HL-60 (cell line): ENCODE measurements around the gene TEKT2.

Experiments used
- GABPA ChIP-seq: IDR thresholded peaks from 2 replicates; pipeline ENCODE4 v1.6.1; 2012; ENCODE audit warnings: low read depth
- POLR2AphosphoS5 ChIP-seq: IDR thresholded peaks from 2 replicates; pipeline ENCODE4 v1.6.1; 2012; ENCODE audit warnings: low read depth
- SPI1 ChIP-seq: IDR thresholded peaks from 2 replicates; pipeline ENCODE4 v1.6.1; 2012; ENCODE audit warnings: low read depth, mild to moderate bottlenecking, borderline replicate concordance
- TF ChIP-seq, protein P1 (sequence below): IDR thresholded peaks from one replicate; pipeline ENCODE4 v1.5.1; 2011; ENCODE audit warnings: low read length, control low read depth, inconsistent platforms; ENCODE audit not compliant: insufficient read depth
- TF ChIP-seq, protein P2 (sequence below): IDR thresholded peaks from 2 replicates; pipeline ENCODE4 v1.6.1; 2012; ENCODE audit warnings: low read depth; ENCODE audit not compliant: insufficient replicate concordance

DNA sequence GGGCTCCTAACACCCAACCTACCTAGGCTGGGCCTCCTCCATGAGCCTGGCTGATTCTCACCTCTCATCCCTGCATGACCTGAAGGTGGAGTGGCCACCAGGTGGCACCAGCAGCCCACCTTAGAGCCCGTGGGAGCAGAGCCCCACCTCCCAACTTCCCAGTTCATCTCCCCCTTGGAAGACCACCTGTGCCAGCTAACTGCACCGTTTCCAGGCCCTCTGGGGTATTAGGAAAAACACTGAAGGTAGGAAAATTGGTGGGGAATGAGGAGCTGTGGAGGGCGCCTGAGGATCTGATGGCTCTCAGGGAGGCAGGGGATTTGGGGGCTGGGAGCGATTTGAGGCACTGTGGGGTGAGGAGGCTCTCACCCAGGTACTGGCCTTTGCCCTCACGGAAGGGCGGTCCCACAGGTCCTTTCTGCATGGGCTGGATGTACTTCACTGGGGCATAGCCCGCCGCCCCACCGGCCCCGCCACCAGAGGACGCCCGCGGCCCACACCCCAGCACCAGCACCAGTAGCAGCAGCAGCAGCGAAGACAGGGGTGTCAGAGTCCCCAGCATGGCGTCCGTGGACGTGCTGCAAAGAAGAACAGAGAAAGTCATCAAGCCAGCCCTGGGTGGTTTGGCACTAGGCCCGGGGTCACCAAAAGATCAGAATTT, 15.9 kb downstream of the TEKT2 start:
- TF ChIP-seq SPI1, result no peak
- TF ChIP-seq, protein P1, sequence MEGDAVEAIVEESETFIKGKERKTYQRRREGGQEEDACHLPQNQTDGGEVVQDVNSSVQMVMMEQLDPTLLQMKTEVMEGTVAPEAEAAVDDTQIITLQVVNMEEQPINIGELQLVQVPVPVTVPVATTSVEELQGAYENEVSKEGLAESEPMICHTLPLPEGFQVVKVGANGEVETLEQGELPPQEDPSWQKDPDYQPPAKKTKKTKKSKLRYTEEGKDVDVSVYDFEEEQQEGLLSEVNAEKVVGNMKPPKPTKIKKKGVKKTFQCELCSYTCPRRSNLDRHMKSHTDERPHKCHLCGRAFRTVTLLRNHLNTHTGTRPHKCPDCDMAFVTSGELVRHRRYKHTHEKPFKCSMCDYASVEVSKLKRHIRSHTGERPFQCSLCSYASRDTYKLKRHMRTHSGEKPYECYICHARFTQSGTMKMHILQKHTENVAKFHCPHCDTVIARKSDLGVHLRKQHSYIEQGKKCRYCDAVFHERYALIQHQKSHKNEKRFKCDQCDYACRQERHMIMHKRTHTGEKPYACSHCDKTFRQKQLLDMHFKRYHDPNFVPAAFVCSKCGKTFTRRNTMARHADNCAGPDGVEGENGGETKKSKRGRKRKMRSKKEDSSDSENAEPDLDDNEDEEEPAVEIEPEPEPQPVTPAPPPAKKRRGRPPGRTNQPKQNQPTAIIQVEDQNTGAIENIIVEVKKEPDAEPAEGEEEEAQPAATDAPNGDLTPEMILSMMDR, result peak; percentile 90
- no peak for TF ChIP-seq POLR2AphosphoS5
- TF ChIP-seq, protein P2, sequence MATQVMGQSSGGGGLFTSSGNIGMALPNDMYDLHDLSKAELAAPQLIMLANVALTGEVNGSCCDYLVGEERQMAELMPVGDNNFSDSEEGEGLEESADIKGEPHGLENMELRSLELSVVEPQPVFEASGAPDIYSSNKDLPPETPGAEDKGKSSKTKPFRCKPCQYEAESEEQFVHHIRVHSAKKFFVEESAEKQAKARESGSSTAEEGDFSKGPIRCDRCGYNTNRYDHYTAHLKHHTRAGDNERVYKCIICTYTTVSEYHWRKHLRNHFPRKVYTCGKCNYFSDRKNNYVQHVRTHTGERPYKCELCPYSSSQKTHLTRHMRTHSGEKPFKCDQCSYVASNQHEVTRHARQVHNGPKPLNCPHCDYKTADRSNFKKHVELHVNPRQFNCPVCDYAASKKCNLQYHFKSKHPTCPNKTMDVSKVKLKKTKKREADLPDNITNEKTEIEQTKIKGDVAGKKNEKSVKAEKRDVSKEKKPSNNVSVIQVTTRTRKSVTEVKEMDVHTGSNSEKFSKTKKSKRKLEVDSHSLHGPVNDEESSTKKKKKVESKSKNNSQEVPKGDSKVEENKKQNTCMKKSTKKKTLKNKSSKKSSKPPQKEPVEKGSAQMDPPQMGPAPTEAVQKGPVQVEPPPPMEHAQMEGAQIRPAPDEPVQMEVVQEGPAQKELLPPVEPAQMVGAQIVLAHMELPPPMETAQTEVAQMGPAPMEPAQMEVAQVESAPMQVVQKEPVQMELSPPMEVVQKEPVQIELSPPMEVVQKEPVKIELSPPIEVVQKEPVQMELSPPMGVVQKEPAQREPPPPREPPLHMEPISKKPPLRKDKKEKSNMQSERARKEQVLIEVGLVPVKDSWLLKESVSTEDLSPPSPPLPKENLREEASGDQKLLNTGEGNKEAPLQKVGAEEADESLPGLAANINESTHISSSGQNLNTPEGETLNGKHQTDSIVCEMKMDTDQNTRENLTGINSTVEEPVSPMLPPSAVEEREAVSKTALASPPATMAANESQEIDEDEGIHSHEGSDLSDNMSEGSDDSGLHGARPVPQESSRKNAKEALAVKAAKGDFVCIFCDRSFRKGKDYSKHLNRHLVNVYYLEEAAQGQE, result no peak
- no peak for TF ChIP-seq GABPA
